EL (cell line): ENCODE results near the gene PIP5K1B.
"Not testable (repeated sequence)": the region's sequence is repeated elsewhere in the genome, so short reads cannot be mapped to it uniquely, and the experiment has no call there.

Experiments used
- DNase-seq: peaks from one replicate; pipeline ENCODE4 v3.0.0-alpha.2; 2016

The PIP5K1B gene

DNA sequence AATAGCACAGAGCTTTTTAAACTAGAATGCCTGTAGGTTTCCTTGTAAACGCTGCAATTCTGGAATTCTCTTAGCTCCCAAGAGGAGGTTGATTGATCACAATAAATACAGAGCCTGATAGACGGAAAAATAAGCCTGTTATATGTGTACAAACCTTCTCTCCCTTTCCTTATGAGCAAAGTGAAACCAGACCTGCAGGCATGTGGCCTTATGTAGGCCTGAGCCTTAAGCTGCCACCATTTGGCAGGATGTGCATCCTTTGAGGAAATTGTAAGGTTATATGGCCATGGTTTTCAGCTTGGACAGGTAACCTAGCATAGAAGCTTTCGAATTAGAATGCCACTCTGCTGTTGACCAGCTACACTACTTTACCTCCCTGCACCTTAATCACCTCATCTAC, 259.7 kb downstream of the PIP5K1B start:
- no peak for DNase-seq

DNA sequence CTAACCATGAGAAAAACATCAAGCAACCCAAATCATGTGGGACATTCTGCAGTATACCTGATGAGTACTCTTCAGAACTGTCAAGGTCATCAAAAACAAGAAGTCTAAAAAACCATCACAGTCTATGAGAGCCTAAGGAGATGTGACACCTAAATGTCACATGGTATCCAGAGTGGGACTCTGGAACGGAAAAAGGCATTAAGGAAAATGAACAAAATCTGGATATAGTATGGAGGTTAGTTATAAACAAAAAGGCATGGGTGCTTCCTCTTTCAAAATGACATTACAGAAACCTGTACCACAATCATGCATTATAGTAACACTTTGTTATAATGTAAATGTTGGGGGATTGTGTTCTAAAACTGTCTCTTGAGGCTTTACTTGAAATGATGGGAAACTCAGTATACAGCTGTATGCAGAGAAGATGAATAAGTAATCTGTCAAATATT, 261.5 kb downstream of the PIP5K1B start:
- no peak for DNase-seq

DNA sequence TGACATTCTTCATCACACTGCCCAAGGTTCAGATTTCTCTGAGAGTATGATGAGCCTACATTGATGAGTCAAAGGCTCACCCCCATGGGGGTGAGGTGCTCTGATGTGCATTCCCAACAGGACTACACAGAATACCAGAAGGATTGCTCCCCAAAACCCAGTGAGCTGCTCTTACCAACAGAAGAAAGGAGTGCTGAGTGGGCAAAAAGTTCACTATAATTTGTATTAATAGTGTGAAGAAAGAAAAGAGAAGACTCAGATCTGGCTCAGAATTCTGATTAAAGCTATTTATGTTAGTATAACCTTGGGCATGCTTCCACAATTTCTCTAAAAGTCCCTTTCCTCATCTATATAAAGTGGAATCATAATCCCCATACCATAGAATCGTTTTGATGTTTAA, 262.8 kb downstream of the PIP5K1B start:
- no peak for DNase-seq

DNA sequence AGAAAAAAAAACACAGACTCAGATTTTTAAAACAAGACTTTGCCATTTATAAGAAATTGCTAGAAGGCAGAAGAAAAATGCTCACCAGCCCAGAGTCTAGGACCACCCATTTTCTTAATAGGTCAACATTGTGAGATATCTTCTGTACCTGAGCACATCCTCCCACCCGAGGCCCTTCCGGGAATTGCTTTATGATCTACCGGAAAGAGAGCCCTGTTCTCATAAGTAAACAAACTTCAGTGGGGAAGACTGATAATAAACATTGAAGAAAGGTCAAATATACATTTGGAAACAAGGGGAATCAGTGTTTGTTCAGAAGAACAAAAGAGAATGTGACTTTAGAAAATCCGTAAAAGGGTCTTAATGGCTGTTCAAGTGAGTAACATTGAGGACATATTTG, 264.5 kb downstream of the PIP5K1B start:
- no peak for DNase-seq

DNA sequence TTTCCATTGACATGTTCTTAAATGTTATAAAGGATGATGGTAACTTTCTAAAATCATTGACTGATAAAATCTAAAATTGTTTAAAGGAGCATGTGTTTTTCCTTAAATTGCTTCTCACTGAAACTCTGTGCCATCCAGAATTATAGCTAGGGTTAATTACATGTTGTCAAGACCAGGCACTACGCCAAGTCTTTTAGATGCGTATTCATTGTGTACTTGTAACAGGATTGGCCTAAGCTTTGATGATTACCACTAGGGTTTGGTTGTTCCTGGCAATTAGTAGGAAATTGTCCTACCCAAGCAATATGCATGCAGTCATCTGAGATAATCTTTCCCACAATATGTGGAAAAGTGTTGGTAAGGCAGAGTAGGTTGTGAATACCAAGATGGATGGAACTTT, 265.1 kb downstream of the PIP5K1B start:
- DNase-seq: no peak

DNA sequence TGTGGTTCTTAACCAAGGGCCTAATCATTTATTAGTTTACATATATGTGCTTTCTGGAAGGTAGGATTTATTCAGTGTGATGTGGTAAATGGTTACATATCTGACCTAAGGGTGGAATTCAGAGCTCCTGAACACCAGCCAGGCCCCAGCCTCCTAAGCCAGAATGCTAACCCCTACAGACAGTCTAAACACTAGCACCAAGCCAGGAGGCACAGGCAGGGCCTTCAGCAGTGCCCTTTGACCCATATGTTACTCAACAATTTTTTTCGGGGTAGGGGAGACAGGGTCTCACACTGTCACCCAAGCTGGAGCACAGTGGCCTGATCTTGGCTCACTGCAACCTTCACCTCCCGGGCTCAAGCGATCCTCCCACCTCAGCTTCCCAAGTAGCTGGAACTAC, 268.6 kb downstream of the PIP5K1B start:
- no peak for DNase-seq

DNA sequence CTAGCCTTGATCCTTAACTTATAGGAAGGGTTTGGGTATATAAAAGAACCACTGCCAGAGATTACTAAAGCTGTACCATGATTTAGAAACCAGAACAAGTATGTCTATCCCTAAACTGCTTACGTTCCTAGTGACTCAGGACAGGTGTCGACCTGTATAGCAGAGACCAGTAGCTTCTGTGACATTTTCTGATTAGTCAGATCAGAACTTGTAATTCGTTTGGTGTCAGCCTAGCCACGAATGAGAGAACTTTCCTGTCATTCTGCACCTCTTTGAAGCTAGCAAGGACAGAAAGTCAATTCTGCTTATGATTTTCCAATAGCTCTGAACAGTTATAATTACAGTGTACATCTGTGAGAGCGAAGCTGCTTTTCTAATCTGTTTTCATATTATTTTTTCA, 269.4 kb downstream of the PIP5K1B start:
- no peak for DNase-seq

DNA sequence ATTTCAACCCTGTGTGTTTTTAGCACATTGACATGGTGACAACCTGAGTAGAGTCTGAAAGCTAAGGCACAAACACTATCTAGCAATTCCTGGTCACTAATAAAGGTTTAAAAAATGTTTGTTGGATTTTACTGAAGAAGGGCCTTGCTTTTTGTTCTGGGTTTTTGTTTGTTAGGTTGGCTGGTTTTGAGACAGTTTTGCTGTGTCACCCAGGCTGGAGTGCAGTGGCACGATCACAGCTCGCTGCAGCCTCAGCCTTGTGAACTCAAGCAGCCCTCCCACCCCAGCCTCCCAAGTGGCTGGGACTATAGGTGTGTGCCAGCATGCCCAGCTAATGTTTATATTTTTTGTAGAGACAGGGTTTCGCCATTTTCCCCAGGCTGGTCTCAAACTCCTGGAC, 269.9 kb downstream of the PIP5K1B start:
- no peak for DNase-seq

DNA sequence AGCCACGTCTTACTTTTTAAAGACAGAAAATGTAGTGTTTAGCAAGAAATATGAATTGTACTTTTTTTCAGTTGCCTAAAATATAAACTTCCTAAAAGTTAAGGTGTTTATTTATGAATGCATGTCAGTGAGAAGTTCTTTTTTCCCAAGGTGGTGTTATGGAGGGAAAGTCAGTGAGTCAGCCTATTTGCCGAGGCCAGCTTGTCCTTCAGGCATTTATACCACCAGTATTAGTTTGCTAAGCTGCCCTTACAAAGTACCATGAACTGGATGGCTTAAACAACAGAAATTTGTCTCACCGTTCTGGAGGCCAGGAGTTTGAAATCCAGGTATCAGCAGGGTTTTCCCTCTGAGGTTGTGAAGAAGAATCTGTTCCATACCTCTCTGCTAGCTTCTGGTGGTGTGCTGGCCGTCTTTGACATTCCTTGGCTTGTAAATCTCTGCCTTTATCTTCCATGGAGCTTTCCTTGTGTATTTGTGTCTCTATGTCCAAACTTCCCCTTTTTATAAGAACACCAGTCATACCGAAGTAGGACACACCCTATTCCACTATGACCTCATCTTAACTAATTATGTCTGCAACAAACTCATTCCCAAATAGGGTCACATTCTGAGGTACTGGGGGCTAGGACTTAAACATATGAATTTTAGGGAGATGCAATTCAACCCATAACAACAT, 270.5 kb downstream of the PIP5K1B start:
- DNase-seq: no peak

DNA sequence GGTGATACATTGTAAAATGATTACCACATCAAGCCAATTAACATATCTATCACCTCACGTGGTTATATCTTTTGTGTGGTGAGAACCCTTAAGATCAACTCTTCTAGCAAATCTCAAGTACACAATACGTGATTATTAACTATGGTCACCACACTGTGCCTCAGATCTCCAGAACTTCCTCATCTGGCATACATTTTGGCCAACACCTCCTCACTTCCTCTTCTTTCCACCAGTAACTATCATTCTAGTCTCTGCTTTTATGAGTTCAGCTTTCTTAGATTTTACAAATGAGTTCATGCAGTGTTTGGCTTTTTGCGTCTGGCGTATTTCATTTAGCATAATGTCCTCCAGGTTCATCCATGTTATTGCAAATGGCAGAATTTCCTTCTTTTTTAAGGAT, 273.0 kb downstream of the PIP5K1B start:
- DNase-seq: no peak

DNA sequence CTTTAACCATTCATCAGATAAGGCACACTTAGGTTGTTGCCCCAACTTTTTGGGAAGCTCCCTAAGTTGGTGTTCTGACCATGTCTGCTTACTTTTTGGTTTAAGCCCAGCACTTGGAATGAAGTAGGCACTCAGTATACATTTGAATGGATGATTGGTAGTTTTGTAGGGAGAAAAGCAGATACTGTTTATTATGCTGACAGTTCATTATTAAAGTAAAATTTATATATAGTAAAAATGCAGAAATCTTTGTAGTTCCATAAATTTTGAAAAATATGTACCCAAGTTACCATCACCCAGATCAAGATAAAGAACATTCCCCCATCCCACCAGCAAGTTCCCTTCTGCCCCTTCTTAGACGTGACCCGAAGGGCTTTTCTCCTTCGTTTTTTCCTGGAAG, 273.5 kb downstream of the PIP5K1B start:
- no peak for DNase-seq

DNA sequence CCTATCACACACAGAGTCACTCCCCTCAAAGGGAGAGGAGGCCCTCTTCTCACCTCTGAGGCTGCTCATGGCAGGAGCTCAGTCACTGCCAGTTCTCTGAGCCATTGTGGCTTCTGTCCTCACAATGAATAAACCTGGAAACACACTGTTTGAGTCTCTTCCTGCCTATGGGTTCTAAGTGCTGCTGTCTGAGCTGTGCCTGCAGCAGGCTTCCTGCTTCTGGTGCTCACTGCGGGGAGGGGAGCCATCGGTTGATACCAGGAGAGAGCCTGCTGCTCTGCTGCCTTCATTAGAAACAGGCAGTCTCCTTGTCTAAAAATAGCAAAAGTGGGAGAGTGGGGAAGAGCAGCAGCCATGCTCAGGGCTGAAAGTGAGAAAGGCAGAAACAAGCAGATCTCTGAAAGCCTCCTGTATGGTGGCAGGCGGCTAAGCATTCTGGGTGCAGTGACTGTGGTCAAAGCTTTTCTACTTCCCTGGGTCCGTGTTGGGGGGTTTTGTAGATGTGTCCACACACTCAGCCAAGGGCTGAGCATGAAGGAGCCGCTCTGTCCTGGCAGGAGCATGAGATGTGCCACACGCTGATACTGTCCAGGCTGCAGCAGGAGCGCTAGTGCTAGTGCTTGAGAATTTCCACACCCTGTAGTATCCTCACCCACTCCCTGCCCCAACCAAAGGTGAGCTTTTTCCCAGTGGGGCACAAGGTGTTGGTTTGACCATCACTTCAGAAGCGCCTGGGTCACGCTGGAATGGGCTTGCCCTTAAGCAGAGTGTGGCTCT, 274.7 kb downstream of the PIP5K1B start:
- DNase-seq: no peak

DNA sequence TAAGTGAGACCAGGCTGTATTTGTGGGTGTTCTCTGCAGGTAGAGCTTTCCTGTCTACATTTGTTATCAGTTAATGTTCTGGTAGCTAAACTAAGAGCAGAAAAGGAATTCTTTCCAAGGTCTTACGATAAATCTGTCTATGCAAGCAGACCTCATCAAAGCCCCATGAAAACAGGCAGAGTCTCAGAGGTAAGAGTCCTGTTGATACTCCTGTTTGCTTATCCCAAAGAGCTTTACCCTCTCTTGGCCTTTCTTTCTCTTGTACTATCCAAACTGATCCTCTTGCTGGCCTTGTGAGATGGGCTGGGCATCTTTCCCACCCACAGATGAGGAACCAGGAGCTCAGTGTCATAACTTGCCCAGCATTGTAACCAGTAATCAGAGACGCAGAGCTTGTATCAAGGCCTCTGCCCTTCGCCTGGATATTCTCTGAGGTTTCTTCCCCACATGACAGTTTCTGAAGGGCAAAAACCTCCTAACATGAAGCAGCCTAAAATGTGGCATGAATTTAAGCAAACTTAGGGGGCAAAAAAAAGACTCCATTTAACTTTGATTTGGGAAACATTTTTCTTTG, 275.4 kb downstream of the PIP5K1B start:
- no peak for DNase-seq

DNA sequence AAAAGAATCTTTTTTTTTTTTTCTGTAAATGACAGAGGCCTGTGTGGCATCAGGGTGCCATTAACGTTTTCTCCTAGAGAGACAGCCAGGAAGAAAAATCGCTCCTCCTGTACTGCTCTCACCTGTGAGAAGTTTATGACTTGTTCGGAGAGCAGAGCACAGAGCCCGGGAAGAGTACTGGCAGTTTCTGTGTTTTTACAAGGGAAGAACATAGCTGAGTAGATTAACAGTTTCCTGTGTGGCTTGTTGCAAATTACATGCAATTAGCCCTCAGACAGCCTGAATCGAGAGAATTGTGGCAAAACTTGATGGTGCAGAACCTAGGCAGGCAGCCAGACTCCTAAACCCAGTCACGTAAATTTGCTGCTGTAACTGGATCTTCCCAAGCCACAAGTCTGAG, 276.7 kb downstream of the PIP5K1B start:
- DNase-seq: no peak

DNA sequence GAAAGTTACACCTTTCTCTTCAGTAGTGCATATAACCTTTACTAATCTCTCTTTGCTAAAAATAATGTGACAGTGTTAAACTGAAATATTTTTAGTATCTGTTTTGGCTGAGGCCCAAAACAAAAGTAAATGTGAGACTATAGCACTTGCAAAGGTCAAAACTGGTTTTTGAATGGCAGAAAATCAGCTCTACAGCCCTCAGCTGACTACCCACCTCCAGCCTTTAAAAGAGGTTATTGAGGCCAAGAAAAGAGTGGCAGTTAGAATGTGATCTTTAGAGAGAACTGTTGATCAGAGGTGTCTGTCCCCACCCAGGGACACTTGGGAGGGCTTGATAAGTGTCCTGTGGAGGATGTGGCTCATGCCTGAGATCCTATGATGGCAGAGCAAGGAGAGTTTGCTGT, 278.0 kb downstream of the PIP5K1B start:
- no peak for DNase-seq

DNA sequence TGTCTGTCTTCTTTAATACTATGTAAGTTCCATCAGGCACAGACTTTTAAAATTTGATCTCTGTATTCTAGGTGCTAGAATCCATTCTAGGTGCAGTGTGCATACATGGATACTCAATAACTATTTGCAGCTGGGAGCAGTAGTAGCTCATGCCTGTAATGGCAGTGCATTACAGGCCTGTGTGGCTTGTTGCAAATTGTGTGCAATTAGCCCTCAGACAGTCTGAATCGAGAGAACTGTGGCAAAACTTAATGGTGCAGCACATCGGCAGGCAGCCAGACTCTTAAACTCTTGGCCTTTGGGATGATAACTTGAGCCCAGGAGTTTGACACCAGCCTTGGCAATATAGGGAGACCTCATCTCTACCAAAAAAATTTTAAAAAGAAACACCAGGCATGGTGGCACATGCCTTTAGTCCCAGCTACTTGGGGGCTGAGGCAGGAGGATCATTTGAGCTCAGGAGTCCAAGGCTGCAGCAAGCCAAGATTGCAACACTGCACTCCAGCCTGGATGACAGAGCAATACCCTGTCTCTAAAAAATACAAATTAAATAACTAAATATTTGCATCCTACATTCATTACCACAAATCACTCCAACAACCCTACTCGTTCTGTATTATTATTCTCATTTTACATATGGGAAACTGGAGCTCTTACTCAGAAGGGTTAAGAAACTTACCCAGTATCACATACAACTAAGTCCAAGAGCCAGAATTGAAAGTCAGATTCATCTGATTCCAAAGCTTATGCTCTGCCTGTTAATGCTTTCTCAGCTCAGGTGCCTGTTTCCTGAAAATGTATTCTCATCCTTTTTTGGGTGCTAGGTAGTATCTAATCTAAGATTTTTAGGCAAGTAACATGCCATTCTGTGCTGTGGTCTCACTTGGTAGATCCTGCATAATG, 278.7 kb downstream of the PIP5K1B start:
- DNase-seq: no peak

DNA sequence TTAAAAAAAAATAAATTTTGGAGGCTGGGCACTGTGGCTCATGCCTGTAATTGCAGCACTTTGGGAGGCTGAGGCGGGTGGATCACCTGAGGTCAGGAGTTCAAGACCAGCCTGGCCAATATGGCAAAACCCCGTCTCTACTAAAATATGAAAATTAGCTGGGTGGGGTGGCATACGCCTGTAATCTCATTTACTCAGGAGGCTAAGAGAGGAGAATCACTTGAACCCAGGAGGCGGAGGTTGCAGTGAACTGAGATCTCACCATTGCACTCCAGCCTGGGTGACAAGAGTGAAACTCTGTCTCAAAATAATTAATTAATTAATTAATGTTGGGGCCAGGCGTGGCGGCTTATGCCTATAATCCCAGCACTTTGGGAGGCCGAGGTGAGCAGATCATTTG, 281.9 kb downstream of the PIP5K1B start:
- not testable (repeated sequence) for DNase-seq

DNA sequence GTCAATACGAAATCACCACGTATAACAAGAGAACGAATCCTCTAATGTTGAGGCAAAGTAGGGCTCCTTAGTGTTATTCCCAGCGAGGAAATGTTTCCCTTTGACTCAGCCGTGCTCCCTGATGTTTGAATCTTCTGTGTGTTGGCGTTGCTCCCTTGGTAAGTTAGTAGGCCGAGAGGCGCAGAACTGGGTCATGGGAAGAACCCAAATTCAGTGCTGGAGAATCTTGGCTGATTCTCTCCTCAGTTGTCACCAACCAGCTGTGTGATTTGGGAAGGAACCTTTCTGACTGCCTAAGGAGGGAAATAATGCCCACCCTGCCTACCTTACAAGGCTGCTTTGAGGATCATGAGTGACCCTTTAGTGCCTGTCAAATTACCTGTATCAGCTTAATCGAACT, 286.4 kb downstream of the PIP5K1B start:
- no peak for DNase-seq

DNA sequence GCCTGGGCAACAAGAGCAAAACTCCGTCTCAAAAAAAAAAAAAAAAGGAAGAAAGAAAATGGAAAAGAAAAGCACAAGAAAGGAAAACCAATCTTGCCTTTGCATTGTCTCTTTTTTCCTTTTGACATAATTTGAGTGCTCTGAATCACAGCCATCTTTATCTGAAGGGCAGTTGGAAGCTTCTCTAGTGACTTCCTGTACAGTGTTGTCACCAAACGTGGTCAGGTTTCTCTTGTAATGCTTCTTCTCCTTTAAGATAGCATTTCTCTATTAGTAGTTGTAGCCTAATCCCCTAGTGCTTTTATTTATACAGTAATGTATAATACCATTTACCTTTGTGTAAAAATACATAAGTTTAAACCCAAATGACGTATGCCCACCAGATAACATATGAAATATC, 290.7 kb downstream of the PIP5K1B start:
- no peak for DNase-seq

DNA sequence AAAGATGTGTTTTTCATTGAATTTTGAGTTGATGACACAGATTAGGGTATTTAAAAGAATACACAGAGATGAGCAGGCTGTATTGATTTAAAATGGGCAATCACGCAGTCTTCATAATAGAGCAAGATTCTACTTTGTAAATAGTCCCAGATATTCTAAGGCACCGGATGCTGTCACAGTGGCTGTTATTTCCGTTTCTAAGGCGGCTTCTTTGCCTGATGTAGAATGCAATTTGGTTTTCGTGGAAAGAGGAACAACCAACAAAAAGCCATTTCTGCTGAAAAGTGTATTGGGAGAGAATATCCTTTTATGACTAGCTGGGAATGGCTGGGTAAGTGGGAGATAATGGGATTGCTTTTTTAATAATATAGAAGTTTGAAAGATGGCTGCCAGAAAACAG, 291.4 kb downstream of the PIP5K1B start:
- no peak for DNase-seq

DNA sequence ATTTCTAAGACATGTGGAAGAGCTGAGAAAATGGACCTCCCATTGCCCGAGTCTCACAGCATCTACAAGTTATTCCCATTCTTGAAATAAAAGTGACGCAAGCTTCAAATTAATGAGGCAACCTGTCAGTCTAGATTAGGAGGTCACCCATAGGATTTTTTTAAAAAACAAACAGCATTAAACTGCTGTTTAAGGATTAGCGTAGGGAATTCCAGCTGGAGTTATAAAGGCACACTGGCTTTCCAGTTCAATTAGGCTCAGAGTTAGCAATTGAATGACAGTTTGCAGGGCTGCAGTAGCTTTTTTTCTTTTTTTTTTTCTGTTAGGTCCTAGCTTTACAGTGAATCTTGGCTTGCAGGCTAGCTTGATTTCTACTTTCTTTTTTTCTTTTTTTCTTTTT, 292.6 kb downstream of the PIP5K1B start:
- DNase-seq: no peak

DNA sequence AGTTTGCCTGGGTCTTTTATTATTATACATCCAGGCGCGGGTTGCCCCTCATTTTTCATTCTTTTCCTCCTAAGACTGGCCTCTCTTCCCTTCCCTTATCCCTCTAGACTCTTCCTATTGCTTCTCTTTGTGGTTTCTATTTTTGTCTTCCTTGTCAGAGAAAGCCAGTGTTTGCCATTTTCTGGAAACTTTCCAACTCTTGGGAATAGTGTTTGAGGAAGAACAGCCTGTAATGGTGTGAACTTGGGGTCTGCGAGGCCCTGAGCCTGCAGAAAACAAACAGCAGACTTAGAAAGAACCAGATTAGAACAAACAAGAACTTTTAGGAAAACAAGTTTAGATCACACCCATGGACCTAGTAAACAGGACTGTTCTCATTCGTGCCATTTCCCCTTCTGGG, 293.3 kb downstream of the PIP5K1B start:
- DNase-seq: no peak

DNA sequence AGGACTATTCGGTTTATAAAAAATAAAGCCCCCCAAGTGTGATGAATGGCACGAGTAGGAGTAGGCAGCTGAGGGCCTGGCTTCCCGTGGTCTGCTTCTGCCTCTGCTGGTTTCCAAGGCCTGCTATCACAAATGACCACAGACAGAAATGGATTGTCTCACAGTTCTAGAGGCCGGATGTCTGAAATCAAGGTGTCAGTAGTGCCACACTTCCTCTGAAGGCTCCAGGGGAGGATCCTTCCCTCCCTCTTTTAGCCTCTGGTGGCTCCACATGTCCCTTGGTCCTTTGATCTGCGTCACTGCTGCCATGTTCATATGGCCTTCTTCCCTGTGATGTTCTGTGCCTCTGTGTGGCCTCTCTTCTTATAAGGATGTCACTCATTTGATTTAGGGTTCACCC, 293.8 kb downstream of the PIP5K1B start:
- no peak for DNase-seq
